ENCODE data around the gene HDAC4. TPM values are rescaled to one million over a fixed set of nuclear protein-coding genes. Genes with fewer than 3 reads are reported as not detected.

Gene HDAC4
- total RNA-seq, 1 donor: 28.3 TPM

- no peak for TF ChIP-seq CTCF (IDR thresholded peaks at IDR 0.05; ENCODE audit: insufficient read depth, low read length)
- no peak overlapping the region for H3K4me3 ChIP-seq (ENCODE audit: low read depth, low read length)
- no peak for DNase-seq (ENCODE audit: low read depth)
Measured at GRCh38 chr2:239398521-239398921, 2.3 kb downstream of the HDAC4 start.

- no peak for DNase-seq (ENCODE audit: low read depth)
Measured at GRCh38 chr2:239397931-239398471, 2.8 kb downstream of the HDAC4 start.

DNA sequence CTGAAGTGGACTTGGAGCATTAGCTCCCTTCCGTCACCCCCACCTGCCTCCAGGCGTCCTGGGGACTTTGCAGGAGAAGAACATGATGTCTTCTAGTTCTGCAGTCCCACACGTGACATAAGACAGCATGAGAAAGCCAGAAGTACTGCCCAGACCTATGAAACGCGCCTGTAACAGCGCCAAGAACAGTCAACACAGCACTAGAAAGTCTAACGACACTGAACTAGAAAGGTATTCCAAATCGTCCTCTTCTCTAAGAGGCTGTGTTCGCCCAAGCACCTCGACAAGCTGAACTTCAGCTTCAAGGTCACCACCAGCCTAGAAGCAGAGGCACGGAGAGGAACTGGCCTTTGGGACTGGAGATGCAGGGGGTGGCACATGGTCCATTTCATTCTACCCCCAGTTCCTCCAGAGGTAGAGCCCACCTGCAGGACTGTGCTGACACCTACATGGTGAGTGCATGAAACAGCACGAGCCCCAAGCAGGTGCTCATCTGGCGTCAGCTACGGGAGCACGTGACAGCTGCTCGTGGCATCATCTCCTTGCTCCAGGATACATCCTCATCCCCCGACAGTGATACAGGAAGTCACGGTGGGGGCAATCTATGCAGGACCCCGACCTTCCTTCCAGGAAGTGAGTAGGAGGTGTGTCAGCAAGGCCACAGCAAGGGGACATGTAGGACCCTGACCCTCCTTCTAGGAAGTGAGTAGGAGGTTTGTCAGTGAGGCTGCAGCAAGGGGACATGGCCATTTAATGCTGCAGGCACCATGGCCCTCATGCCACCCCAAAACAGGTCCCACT, 3.7 kb downstream of the HDAC4 start:
- no peak for DNase-seq (ENCODE audit: low read depth)
- no peak overlapping the region for H3K4me3 ChIP-seq (ENCODE audit: low read depth, low read length)
- TF ChIP-seq CTCF (IDR thresholded peaks at IDR 0.05; ENCODE audit: insufficient read depth, low read length): no peak

More at GRCh38 chr2:239397931-239398471, 2.8 kb downstream of the HDAC4 start:
- H3K4me3 ChIP-seq (ENCODE audit: low read depth, low read length): no peak overlapping the region
- TF ChIP-seq CTCF (IDR thresholded peaks at IDR 0.05; ENCODE audit: insufficient read depth, low read length): no peak

DNA sequence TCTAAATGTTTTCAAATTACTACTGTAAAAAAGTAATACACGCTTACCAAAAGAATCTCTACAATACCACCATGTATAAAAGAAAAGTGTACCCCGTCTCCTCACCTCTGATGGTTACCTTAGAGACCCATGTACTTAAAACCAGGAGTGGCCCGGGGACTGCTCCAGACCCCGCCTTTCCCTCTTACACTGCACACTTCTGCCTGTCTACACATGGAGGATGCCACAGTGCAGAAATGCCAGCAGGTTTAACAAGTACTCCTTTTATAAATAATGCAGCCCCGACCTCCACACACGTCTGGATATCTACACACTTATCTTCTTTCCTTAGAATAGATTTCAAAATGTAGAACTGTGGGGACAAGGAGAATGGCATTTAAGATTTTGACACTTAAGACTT, 5.3 kb downstream of the HDAC4 start:
- H3K4me3 ChIP-seq (ENCODE audit: low read depth, low read length): no peak overlapping the region
- DNase-seq (ENCODE audit: low read depth): no peak
- no peak for TF ChIP-seq CTCF (IDR thresholded peaks at IDR 0.05; ENCODE audit: insufficient read depth, low read length)

GRCh38 chr2:239394978-239395377, 5.8 kb downstream of the HDAC4 start:
- no peak for DNase-seq (ENCODE audit: low read depth)
- no peak for TF ChIP-seq CTCF (IDR thresholded peaks at IDR 0.05; ENCODE audit: insufficient read depth, low read length)
- H3K4me3 ChIP-seq (ENCODE audit: low read depth, low read length): no peak overlapping the region

DNA sequence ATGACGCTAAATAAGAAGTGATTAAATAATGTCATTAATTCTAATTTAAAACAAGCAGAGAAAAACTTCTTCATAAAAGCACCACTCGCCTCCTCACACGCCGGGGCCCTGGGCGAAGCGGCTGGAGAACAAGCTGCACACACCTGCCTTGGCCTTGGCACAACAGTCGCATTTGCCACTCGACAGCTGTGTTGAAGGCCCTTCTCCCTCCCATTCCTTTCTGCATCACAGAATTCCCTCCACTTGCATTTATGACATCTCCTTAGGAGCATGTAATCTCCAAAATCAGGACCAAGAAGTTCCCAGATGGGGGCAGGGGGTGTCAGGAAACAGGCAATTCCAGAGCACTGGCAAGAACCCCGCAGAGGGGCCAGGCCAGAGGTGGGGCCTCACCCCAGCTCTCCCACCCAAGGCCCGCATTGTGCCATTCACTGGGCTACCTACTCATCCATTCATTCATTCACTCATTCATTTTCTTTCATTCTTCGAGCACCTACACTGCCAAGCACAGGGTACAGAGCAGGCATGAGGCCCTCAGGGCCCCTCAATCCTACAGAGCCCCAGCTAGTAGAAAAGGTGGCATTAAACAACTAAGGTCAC, 6.4 kb downstream of the HDAC4 start:
- no peak for DNase-seq (ENCODE audit: low read depth)
- no peak for TF ChIP-seq CTCF (IDR thresholded peaks at IDR 0.05; ENCODE audit: insufficient read depth, low read length)

More for the DNA sequence above, 6.4 kb downstream of the HDAC4 start:
- no peak overlapping the region for H3K4me3 ChIP-seq (ENCODE audit: low read depth, low read length)

All from fibroblast of the aortic adventitia (primary cell).